ENCODE data around the gene TMEM255B. TPM values are rescaled to one million over a fixed set of nuclear protein-coding genes. Genes with fewer than 3 reads are reported as not detected.
A peak's percentile ranks its signal among the peaks of the same experiment; 100 is the strongest.

The TMEM255B gene
- total RNA-seq, 1 experiment from 2014 or later, result 2.8 TPM

DNA sequence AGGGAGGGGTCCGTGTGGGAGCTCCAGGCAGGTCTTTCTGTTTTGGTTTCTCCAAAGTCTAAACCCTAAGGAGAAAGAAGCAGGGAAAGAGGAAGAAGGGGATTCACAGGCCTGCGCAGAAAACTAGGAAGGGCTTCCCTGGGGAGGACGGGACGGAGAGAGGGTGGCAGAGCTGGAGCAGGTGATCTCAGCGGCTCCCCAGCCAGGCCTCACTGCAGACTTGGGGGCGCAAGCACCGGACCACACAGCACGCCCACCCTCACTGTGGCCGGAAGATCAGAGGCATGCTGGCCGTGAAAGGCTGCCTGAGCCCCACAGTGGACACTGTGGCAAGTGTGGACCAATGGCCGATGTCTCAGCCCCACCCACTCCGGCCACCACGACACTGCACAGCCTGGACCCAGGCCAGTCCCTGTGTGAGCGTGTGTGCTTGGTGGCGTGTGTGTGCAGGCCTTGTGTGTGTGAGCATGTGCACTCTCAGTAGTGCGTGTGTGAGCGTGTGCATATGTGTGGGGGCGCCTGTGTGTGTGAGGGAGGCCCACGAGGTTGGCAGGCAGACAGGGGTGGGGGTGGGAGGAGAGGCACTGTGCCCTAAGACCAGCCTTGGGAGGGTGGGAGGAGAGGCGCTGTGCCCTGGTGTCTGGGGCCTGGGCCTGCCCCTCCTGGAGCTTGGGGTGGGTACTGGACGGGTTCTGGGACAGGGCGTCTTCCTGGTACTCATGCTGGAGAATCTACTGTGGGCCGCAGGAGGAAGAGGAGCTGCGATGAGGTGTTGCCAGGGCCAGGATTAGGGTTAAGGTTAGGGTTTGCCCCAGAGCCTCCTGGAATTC lies 15.4 kb upstream of the TMEM255B start:
- H3K79me2 ChIP-seq (ENCODE audit: insufficient read depth, low read length), result no peaks in the 10 kb centered on the region
- peaks cover 16 to 35% of the 10 kb centered on the region in 2 experiments for H3K4me1 Mint-ChIP-seq
- no peak overlapping the region for H4K5ac ChIP-seq (ENCODE audit: insufficient read length, low read depth, low read length)
- H3K27ac Mint-ChIP-seq, result no peak overlapping the region
- H3K4me2 ChIP-seq (ENCODE audit: insufficient read depth, insufficient read length, low read length), result no peak overlapping the region
- no peak overlapping the region; the same call in 1 of the 2 replicates for H3K14ac ChIP-seq (ENCODE audit: insufficient read depth, low read length)
- H2BK15ac ChIP-seq (ENCODE audit: low read depth, low read length), result no peak overlapping the region
- no peaks in the 10 kb centered on the region for H3K36me3 Mint-ChIP-seq (ENCODE audit: insufficient read depth in 1 of 3, low read depth in 3 of 3)
- no peak overlapping the region for H3K27ac ChIP-seq (ENCODE audit: insufficient read length, low read depth, low read length)
- H4K20me1 ChIP-seq (ENCODE audit: control insufficient read depth, insufficient read depth, insufficient read length), result no peaks in the 10 kb centered on the region
- no peak overlapping the region for H3K4ac ChIP-seq (ENCODE audit: low read depth, low read length)
- H2BK12ac ChIP-seq (ENCODE audit: insufficient read length, low read depth, low read length), result no peak overlapping the region
- H3K27me3 Mint-ChIP-seq (ENCODE audit: low read depth), result no peaks in the 10 kb centered on the region; the same call in 1 of the 2 replicates
- no peak overlapping the region for H2BK5ac ChIP-seq (ENCODE audit: insufficient read length, low read length)
- TF ChIP-seq CTCF (conservative IDR thresholded peaks at IDR 0.05), result no peak
- no peak overlapping the region for H4K8ac ChIP-seq (replicated peaks; ENCODE audit: insufficient read length, low read depth, low read length)
- no peak overlapping the region for H3K9ac ChIP-seq (ENCODE audit: extremely low read depth, insufficient read length, low read length)
- no peak overlapping the region for H3K23ac ChIP-seq (ENCODE audit: insufficient read length, low read depth, low read length)
- H2AFZ ChIP-seq (ENCODE audit: low read length), result no peak overlapping the region
- no peak overlapping the region for H2AK5ac ChIP-seq (ENCODE audit: insufficient read length, low read length)
- no peak overlapping the region for H2BK20ac ChIP-seq (ENCODE audit: low read depth, low read length, poor library complexity, severe bottlenecking)
- no peaks in the 10 kb centered on the region for H3K9me3 ChIP-seq (ENCODE audit: control insufficient read depth, low read depth, low read length)
- no peak overlapping the region for H2BK120ac ChIP-seq (ENCODE audit: low read depth, low read length, poor library complexity, severe bottlenecking)
- no peak overlapping the region for H3K4me3 Mint-ChIP-seq
- H3K9me3 Mint-ChIP-seq, result no peaks in the 10 kb centered on the region; a peak in 1 of 5 replicates
- H3T11ph ChIP-seq (ENCODE audit: low read length), result no peak overlapping the region
- H3K18ac ChIP-seq (ENCODE audit: insufficient read length, low read depth, low read length), result peak overlapping the region; percentile 27
- no peak overlapping the region for H3K56ac ChIP-seq (ENCODE audit: insufficient read length, low read depth, low read length)
- no peak overlapping the region for H4K91ac ChIP-seq (ENCODE audit: insufficient read length, low read depth, low read length)
- H3K4me1 ChIP-seq (ENCODE audit: insufficient read depth, low read length), result no peaks in the 10 kb centered on the region
- DNase-seq, result no peak
- H3K27me3 ChIP-seq (ENCODE audit: insufficient read depth, low read length), result no peaks in the 10 kb centered on the region
- no CpG with 5 or more reads among the region's 24 CpGs for WGBS (ENCODE audit: extremely low coverage, insufficient read length, low lambda C conversion rate)
- no peaks in the 10 kb centered on the region for H3K23me2 ChIP-seq (ENCODE audit: insufficient read length, low read depth, low read length, poor library complexity, severe bottlenecking)
- no peaks in the 10 kb centered on the region for H3K79me1 ChIP-seq (ENCODE audit: insufficient read depth, low read depth, low read length, poor library complexity, severe bottlenecking)

All from H9 (cell line).